Islet precursor cell (in vitro differentiated cells): ENCODE results near the gene HYI.
"Not testable (repeated sequence)": the region's sequence is repeated elsewhere in the genome, so short reads cannot be mapped to it uniquely, and the experiment has no call there.

Experiments
- DNase-seq: peaks from one replicate; pipeline ENCODE4 v3.0.0-alpha.2; 2018

HYI gene

GRCh38 chr1:43453442-43454269 lies at the start of gene HYI:
HYI (minus strand) TSS chr1:43453931; CDS start chr1:43453793, 138 bp downstream.
- peak; percentile 94 for DNase-seq

- DNase-seq: not testable (repeated sequence)
Observed at GRCh38 chr1:43501806-43502205, 48.1 kb upstream of the HYI start.

GRCh38 chr1:43499898-43500297 lies 46.2 kb upstream of the HYI start:
- no peak for DNase-seq

GRCh38 chr1:43495204-43495603 lies 41.5 kb upstream of the HYI start:
- DNase-seq: no peak

GRCh38 chr1:43493661-43494450 lies 40.1 kb upstream of the HYI start:
- DNase-seq: no peak

GRCh38 chr1:43492826-43493225 lies 39.1 kb upstream of the HYI start:
- DNase-seq: no peak

GRCh38 chr1:43491061-43491460 lies 37.3 kb upstream of the HYI start:
- no peak for DNase-seq

GRCh38 chr1:43488165-43488564 lies 34.4 kb upstream of the HYI start:
- no peak for DNase-seq

GRCh38 chr1:43484367-43484766 lies 30.6 kb upstream of the HYI start:
- DNase-seq: no peak

- no peak for DNase-seq
Observed at GRCh38 chr1:43482215-43482614, 28.5 kb upstream of the HYI start.

- no peak for DNase-seq
Observed at GRCh38 chr1:43481491-43481890, 27.8 kb upstream of the HYI start.

- DNase-seq: no peak
Observed at GRCh38 chr1:43479414-43479813, 25.7 kb upstream of the HYI start.

GRCh38 chr1:43477716-43478115 lies 24.0 kb upstream of the HYI start:
- no peak for DNase-seq

GRCh38 chr1:43475611-43476401 lies 22.1 kb upstream of the HYI start:
- DNase-seq: peak; percentile 73

GRCh38 chr1:43473463-43473862 lies 19.7 kb upstream of the HYI start:
- DNase-seq: no peak

GRCh38 chr1:43472463-43473151 lies 18.9 kb upstream of the HYI start:
- DNase-seq: peak; percentile 97

- DNase-seq: no peak
Observed at GRCh38 chr1:43472087-43472462, 18.3 kb upstream of the HYI start.

- no peak for DNase-seq
Observed at GRCh38 chr1:43469932-43470331, 16.2 kb upstream of the HYI start.

- DNase-seq: no peak
Observed at GRCh38 chr1:43468414-43468813, 14.7 kb upstream of the HYI start.

- no peak for DNase-seq
Observed at GRCh38 chr1:43466403-43466802, 12.7 kb upstream of the HYI start.

- DNase-seq: no peak
Observed at GRCh38 chr1:43465505-43466067, 11.9 kb upstream of the HYI start.
